HG03469 (cell line): ENCODE measurements around the gene PLCZ1.
"Not testable (repeated sequence)": the region's sequence is repeated elsewhere in the genome, so short reads cannot be mapped to it uniquely, and the experiment has no call there.

Experiments
- ATAC-seq: cut with Tn5 transposase; IDR thresholded peaks from one replicate; pipeline ENCODE4 v1.9.1; 2021; ENCODE audit warnings: mild to moderate bottlenecking, moderate library complexity, moderate number of reproducible peaks; ENCODE audit not compliant: unreplicated experiment

Gene PLCZ1

DNA sequence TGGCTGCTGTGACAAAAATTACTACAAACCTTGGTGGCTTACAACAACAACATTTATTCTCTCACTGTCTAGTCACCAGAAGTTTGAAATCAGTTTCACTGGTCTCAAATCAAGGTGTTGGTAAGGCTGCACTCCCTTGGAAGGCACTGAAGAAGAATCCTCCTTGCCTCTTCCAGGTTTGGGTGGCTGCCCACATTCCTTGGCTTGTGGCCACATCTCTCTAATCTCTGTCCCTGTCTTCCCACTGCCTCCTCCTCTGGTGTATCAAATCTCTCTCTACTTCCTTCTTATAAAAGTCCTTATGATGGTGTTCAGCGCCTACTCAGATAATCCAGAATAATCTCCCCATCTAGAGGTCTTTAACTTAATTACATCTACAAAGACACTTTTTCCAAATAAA, 31.0 kb downstream of the PLCZ1 start:
- no peak for ATAC-seq

GRCh38 chr12:18703911-18704310, 33.9 kb downstream of the PLCZ1 start:
- no peak for ATAC-seq

DNA sequence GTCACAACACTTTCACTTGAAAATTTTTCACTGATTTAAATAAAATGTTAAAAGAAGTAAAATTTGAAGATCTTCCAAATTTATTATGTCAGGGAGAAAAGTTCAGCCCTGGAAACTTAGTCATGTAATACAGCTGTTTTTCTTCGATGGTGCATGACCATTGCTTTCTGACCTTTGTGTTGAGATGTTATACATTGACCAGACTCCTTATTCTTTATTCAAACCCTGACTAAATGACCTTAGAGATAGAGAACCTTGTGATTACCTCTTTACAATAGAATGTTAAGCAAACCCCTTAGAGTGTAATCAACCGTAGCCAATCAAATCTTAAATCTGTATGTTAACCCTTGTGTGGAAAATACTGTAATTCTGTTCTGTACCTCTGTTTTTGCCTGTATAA, 34.5 kb downstream of the PLCZ1 start:
- no peak for ATAC-seq

DNA sequence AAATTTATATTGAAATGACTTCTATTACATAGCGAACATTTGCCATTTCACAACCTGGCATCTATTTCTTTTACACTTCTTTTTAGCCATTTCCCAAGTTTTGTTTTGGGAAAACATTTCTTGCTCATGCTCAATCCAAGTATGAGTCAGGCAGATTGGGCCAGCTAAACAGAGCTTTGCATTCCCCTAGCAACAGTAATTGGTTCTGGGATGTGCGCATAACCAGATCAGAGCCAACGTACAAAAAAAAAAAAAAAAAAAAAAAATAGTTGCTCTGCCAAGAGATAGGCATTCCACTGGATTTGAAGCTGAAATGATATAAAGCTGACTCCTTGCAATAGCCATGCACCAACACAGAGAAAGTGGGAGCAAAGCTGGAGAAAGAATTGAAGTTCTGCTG, 37.5 kb downstream of the PLCZ1 start:
- ATAC-seq = no peak

DNA sequence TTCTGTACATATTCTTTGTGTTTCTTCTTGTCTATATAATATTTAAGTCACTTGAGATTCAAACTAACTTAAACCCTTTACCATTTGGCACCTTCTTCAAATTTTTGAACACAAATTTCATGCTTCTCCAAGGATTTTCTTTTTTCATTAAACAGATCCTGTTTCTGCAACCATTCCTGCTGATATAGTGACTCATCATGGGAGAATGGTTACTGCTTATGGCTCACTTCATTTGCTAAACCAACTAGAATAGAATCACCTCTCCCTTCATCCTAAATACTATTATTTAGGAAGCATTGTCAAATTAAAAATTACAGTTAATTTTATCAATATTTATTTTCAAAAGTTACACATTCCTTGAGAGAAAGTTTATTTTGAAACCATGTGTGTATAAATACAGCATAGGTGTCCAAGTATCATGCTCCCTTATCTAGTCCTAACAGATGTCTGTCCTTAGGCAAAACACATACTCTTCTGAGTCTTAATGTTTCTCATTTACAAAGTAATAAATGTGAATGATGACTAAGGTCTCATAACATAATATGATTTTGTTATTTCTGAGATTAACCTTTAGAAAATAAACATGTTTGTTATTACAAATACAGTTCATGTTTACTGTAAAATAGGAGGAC, 40.7 kb downstream of the PLCZ1 start:
- no peak for ATAC-seq

GRCh38 chr12:18693986-18694385, 43.8 kb downstream of the PLCZ1 start:
- not testable (repeated sequence) for ATAC-seq

GRCh38 chr12:18690653-18691052, 47.2 kb downstream of the PLCZ1 start:
- ATAC-seq = no peak

DNA sequence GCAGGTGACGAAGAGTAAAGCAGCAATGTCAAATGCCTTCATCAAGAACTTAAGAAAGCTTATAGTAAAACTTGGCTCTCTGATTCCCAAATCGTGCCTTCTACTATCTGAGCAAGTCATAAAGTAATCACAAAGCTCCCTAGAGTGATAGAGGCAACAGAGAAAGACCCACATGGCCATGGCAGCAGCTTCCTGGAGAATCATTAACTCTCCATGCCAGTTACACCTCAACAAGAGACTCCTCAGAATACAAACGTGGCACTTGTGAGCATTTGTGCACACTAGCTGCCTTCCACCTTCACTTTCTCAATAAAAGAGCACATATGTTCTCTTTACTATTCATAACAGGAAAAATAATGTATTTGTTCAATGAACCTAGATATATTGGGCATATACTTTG, 48.0 kb downstream of the PLCZ1 start:
- no peak for ATAC-seq

GRCh38 chr12:18684430-18684829, 53.4 kb downstream of the PLCZ1 start:
- no peak for ATAC-seq

- no peak for ATAC-seq
Measured at GRCh38 chr12:18683327-18684013, 54.3 kb downstream of the PLCZ1 start.

GRCh38 chr12:18681818-18682217, 56.0 kb downstream of the PLCZ1 start:
- ATAC-seq = no peak

GRCh38 chr12:18676996-18677588, 60.7 kb downstream of the PLCZ1 start:
- no peak for ATAC-seq

DNA sequence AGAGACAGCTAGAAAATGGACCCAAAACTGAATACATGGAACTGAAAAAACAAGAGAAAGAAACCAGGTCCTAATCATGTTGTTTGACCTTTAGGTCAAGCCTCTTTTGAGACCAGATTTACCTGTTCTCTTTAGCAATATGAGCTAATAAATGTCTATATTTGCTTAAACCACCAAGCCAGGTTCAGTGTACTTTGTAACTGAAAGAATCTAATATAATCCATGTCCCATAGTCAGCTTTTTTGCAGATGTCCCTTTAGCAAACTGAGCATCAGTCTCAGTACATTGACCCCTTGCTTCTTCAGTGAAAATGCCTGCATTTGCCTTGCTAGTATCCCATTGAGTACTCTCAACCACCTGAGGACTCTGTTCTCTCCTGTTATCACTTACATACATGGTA, 61.7 kb downstream of the PLCZ1 start:
- ATAC-seq = no peak

GRCh38 chr12:18658829-18659228, 79.0 kb downstream of the PLCZ1 start:
- no peak for ATAC-seq

GRCh38 chr12:18658179-18658578, 79.6 kb downstream of the PLCZ1 start:
- ATAC-seq = no peak

DNA sequence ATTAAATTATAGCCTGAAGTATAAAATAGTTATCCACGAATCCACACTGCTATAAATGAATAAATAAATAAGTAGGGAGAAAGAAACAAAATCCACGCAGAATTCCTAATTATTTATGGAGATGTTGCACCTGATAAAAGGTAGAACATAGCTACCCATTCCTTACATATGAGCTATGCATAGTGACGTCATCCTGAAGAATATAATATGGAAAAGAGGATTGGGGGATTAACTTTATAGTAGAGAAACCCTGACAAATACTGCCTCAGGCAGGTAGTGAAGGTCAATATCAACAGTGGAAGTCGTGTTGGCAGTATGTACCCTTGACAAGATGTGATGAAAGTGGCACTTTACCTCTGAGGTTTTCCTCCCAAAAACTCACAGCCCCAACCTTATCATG, 82.5 kb downstream of the PLCZ1 start:
- no peak for ATAC-seq

GRCh38 chr12:18653465-18653864, 84.3 kb downstream of the PLCZ1 start:
- ATAC-seq = no peak

DNA sequence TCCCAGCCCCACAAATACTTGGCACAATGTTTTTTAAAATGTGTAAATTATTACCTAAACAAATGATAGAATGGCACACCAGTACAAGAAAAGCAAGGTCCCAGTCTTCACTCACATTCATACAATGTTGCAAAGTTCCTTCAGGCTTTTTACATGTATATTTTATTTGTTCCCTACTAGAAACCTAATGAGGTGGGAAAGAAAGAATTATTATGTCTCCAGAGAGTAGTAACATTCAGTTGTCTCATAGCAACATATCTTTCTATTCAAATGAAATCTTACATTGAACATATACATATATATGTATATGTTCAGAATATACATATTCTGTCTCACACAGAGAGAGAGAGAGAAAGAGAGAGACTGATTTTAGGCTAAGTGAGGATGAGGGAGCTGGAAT, 85.2 kb downstream of the PLCZ1 start:
- no peak for ATAC-seq

DNA sequence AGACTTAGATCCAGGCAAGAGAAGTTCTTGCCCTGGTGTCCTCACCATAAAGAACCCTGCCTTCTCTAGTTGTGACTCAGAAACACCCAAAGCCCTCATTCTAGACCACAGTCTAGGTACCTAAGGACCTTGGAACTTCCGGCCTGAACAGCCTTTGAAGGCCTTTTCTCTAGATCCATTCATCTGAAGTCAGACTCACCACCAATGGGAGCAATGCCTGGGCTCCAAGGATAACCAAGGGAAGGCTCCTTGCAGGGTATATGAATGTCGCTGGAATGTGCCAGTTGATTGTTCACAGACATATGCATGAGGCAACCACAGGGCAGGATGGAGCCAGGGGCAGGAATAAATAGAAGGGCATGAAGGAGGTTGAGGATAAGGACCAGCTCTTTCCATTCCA, 86.3 kb downstream of the PLCZ1 start:
- ATAC-seq = no peak

GRCh38 chr12:18646286-18646890, 91.4 kb downstream of the PLCZ1 start:
- no peak for ATAC-seq

DNA sequence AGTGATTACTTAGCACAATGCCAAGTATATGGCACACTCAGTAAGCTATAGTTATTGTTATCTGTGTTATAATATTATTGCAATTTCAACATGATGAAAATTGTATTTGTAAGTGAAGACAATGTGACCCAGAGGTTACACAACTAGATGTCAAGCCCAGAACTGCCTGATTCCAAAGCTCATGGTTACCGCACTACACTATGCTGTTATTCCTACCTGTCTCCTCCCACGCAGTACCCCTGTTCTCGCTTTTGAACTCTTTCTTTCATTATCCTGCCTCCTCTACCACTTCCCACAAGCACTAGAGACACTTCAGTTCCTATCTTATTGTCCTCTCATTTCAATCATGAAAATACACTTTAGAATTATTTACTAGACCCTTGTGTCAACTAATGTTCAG, 93.2 kb downstream of the PLCZ1 start:
- ATAC-seq = no peak

DNA sequence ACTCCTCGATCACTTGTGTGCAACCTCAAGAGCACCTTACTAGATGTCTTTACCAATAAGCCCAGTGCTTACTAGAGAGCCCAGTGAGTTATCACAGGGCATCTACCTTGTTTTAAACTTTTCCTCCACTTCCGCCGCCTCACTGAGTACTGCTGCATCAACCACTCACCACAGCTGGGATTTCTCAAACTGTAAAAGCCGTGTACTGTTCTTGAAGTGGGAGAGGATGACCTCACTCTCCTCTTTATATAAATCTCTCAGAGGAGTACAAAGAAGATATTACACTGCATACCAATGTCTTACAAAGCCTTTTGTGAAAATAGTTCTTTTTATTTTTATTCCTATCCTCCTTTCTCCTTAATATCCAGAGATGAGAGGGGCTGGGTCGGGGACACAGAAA, 94.1 kb downstream of the PLCZ1 start:
- no peak for ATAC-seq
